Measurements from ENCODE around the gene ASH1L. TPM values are rescaled to one million over a fixed set of nuclear protein-coding genes. Genes with fewer than 3 reads are reported as not detected.
A peak's percentile ranks its signal among the peaks of the same experiment; 100 is the strongest.
"Not testable (repeated sequence)": the region's sequence is repeated elsewhere in the genome, so short reads cannot be mapped to it uniquely, and the experiment has no call there.

Gene ASH1L
- polyA plus RNA-seq (2013), result 27.1 TPM

- Histone ChIP-seq H3K4me3 (ENCODE audit: control insufficient read depth in 1 of 7, extremely low read depth in 1 of 7, insufficient read depth in 4 of 7, low read depth in 2 of 7, low read length in 6 of 7) (peak within 1 kb of the TSS; percentile 83 to 95 (median 93)), H3K4me1 (ENCODE audit: control extremely low read depth in 1 of 4, control insufficient read depth in 4 of 4, insufficient read depth in 4 of 4, low read length in 3 of 4) (peaks cover 10 to 32% (median 14%) of the 10 kb centered on the region in 4 experiments), H3K27ac (ENCODE audit: insufficient read depth in 1 of 2, low read depth in 1 of 2, low read length in 2 of 2, poor library complexity in 1 of 2, severe bottlenecking in 2 of 2) (peak within 1 kb of the TSS; percentile 97 to 99), H3K9me3 (ENCODE audit: control extremely low read depth in 1 of 5, control insufficient read depth in 4 of 5, insufficient read depth in 2 of 5, low read depth in 1 of 5, low read length in 4 of 5) (no peaks in the 10 kb centered on the region), H3K36me3 (ENCODE audit: control insufficient read depth in 4 of 4, insufficient read depth in 4 of 4, low read length in 3 of 4) (peaks cover 0 to 8% (median 5%) of the 10 kb centered on the region in 4 experiments), H3K27me3 (replicated peaks in 2 of 5; ENCODE audit: control insufficient read depth in 4 of 5, insufficient read depth in 5 of 5, low read length in 4 of 5) (no peaks in the 10 kb centered on the region)
- POLR2A ChIA-PET, result interaction anchor here (0.7 to 1.8 kb wide), 7 partner anchors 8 to 62 kb away, joined by 3 to 6 read pairs (median 3); no protein-coding TSS in a partner anchor
- CTCF ChIA-PET, result no interaction called here
- DNase-seq, result peak; percentile 90 to 96 (median 95)
- under 1% methylated on average over 61 of the region's 87 CpGs for WGBS (ENCODE audit: insufficient coverage)
Measured at GRCh38 chr1:155562581-155563376, at the start of gene ASH1L. Gene ASH1L (minus strand): TSS chr1:155562803. CDS start chr1:155521519, 41,284 bp downstream.

DNA sequence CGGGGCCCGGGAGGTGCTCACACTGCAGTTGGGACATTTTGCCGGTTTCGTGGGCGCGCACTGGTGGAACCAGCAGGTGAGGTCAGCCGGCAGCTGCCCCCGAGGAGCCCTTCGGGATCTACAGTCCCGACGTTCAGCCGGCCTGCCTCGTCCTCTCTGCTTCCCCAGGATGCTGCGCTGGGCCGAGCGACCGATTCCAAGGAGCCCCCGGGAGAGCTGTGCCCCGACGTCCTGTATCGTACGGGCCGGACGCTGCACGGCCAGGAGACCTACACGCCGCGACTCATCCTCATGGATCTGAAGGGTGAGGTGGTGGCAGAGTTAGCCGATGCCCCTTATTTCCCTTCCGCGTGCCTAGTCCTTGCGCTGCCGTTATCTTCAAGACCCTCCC is 47.6 kb upstream of the ASH1L start:
- H3K27me3 ChIP-seq (replicated peaks in 2 of 5; ENCODE audit: control insufficient read depth in 4 of 5, insufficient read depth in 5 of 5, low read length in 4 of 5); POLR2A ChIA-PET; DNase-seq; H3K27ac ChIP-seq (ENCODE audit: insufficient read depth in 1 of 2, low read depth in 1 of 2, low read length in 2 of 2, poor library complexity in 1 of 2, severe bottlenecking in 2 of 2); H3K4me1 ChIP-seq (ENCODE audit: control extremely low read depth in 1 of 4, control insufficient read depth in 4 of 4, insufficient read depth in 4 of 4, low read length in 3 of 4); H3K9me3 ChIP-seq (ENCODE audit: control extremely low read depth in 1 of 5, control insufficient read depth in 4 of 5, insufficient read depth in 2 of 5, low read depth in 1 of 5, low read length in 4 of 5): not testable (repeated sequence)
- H3K36me3 ChIP-seq (ENCODE audit: control insufficient read depth in 4 of 4, insufficient read depth in 4 of 4, low read length in 3 of 4), result peaks cover 0 to 17% (median 9%) of the 10 kb centered on the region in 4 experiments
- H3K4me3 ChIP-seq (ENCODE audit: control insufficient read depth in 1 of 7, extremely low read depth in 1 of 7, insufficient read depth in 4 of 7, low read depth in 2 of 7, low read length in 6 of 7), result peak overlapping the region; percentile 37 to 91 (median 76)
- CTCF ChIA-PET, result interaction anchor here (1.1 kb wide), 1 partner anchor 417 kb away, joined by 3 read pairs; no protein-coding TSS in a partner anchor
- no CpG with 5 or more reads among the region's 33 CpGs for WGBS (ENCODE audit: insufficient coverage)

GRCh38 chr1:155609515-155610256 is 47.1 kb upstream of the ASH1L start, which contains the start of gene MSTO1:
Gene MSTO1 (plus strand): TSS chr1:155610218. CDS start chr1:155610249, 31 bp downstream.
- H3K4me3 ChIP-seq (ENCODE audit: control insufficient read depth in 1 of 7, extremely low read depth in 1 of 7, insufficient read depth in 4 of 7, low read depth in 2 of 7, low read length in 6 of 7), result peak within 1 kb of the TSS; percentile 46 to 91 (median 76)
- 0% methylated on average over 26 of the region's 47 CpGs for WGBS (ENCODE audit: insufficient coverage)
- H3K36me3 ChIP-seq (ENCODE audit: control insufficient read depth in 4 of 4, insufficient read depth in 4 of 4, low read length in 3 of 4), result peaks cover 0 to 14% (median 8%) of the 10 kb centered on the region in 4 experiments
- peaks cover 0 to 6% (median 4%) of the 10 kb centered on the region in 4 experiments for H3K4me1 ChIP-seq (ENCODE audit: control extremely low read depth in 1 of 4, control insufficient read depth in 4 of 4, insufficient read depth in 4 of 4, low read length in 3 of 4)
- CTCF ChIA-PET, result interaction anchor here (1.1 kb wide), 1 partner anchor 416 kb away, joined by 3 read pairs; no protein-coding TSS in a partner anchor
- no peaks in the 10 kb centered on the region for H3K9me3 ChIP-seq (ENCODE audit: control extremely low read depth in 1 of 5, control insufficient read depth in 4 of 5, insufficient read depth in 2 of 5, low read depth in 1 of 5, low read length in 4 of 5)
- H3K27me3 ChIP-seq (replicated peaks in 2 of 5; ENCODE audit: control insufficient read depth in 4 of 5, insufficient read depth in 5 of 5, low read length in 4 of 5), result no peaks in the 10 kb centered on the region
- POLR2A ChIA-PET, result no interaction called here
- peak within 1 kb of the TSS; percentile 66 to 82 for H3K27ac ChIP-seq (ENCODE audit: insufficient read depth in 1 of 2, low read depth in 1 of 2, low read length in 2 of 2, poor library complexity in 1 of 2, severe bottlenecking in 2 of 2)
- DNase-seq, result peak; percentile 96 to 98 (median 97)

DNA sequence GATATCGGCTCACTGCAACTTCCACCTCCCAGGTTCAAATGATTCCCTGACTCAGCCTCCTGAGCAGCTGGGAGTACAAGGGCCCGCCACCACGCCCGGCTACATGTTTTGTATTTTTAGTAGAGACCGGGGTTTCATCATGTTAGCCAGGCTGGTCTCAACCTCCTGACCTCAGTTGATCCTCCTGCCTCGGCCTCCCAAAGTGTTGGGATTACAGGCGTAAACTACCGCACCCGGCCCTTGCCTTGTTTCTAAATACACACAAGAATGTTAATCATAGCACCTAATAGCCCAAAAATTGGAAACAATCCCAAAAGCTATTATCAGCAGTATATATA is 46.3 kb upstream of the ASH1L start:
- Histone ChIP-seq H3K27me3 (replicated peaks in 2 of 5; ENCODE audit: control insufficient read depth in 4 of 5, insufficient read depth in 5 of 5, low read length in 4 of 5) (no peaks in the 10 kb centered on the region), H3K9me3 (ENCODE audit: control extremely low read depth in 1 of 5, control insufficient read depth in 4 of 5, insufficient read depth in 2 of 5, low read depth in 1 of 5, low read length in 4 of 5) (no peaks in the 10 kb centered on the region), H3K27ac (ENCODE audit: insufficient read depth in 1 of 2, low read depth in 1 of 2, low read length in 2 of 2, poor library complexity in 1 of 2, severe bottlenecking in 2 of 2) (no peak overlapping the region), H3K4me1 (ENCODE audit: control extremely low read depth in 1 of 4, control insufficient read depth in 4 of 4, insufficient read depth in 4 of 4, low read length in 3 of 4) (peaks cover 0 to 6% (median 4%) of the 10 kb centered on the region in 4 experiments), H3K36me3 (ENCODE audit: control insufficient read depth in 4 of 4, insufficient read depth in 4 of 4, low read length in 3 of 4) (peaks cover 0 to 13% (median 8%) of the 10 kb centered on the region in 4 experiments), H3K4me3 (ENCODE audit: control insufficient read depth in 1 of 7, extremely low read depth in 1 of 7, insufficient read depth in 4 of 7, low read depth in 2 of 7, low read length in 6 of 7) (no peak overlapping the region)
- 93% methylated on average over 4 of the region's 9 CpGs for WGBS (ENCODE audit: insufficient coverage)
- CTCF ChIA-PET, result interaction anchor here (1.6 to 2.2 kb wide), 2 partner anchors 10 to 14 kb away, joined by 5 read pairs; no protein-coding TSS in a partner anchor
- DNase-seq, result no peak
- POLR2A ChIA-PET, result no interaction called here

GRCh38 chr1:155607708-155608107 is 45.1 kb upstream of the ASH1L start:
- peaks cover 0 to 6% (median 4%) of the 10 kb centered on the region in 4 experiments for H3K4me1 ChIP-seq (ENCODE audit: control extremely low read depth in 1 of 4, control insufficient read depth in 4 of 4, insufficient read depth in 4 of 4, low read length in 3 of 4)
- peak in 2 of 3 donors; percentile 14 to 31 for DNase-seq
- H3K4me3 ChIP-seq (ENCODE audit: control insufficient read depth in 1 of 7, extremely low read depth in 1 of 7, insufficient read depth in 4 of 7, low read depth in 2 of 7, low read length in 6 of 7), result no peak overlapping the region
- 100% methylated on average over 2 of the region's 7 CpGs for WGBS (ENCODE audit: insufficient coverage)
- no peaks in the 10 kb centered on the region for H3K27me3 ChIP-seq (replicated peaks in 2 of 5; ENCODE audit: control insufficient read depth in 4 of 5, insufficient read depth in 5 of 5, low read length in 4 of 5)
- POLR2A ChIA-PET, result no interaction called here
- CTCF ChIA-PET, result interaction anchor here (1.2 to 2.2 kb wide), 4 partner anchors 9 to 13 kb away, joined by 3 to 5 read pairs (median 4); no protein-coding TSS in a partner anchor
- H3K36me3 ChIP-seq (ENCODE audit: control insufficient read depth in 4 of 4, insufficient read depth in 4 of 4, low read length in 3 of 4), result peaks cover 0 to 7% (median 3%) of the 10 kb centered on the region in 4 experiments
- no peak overlapping the region for H3K27ac ChIP-seq (ENCODE audit: insufficient read depth in 1 of 2, low read depth in 1 of 2, low read length in 2 of 2, poor library complexity in 1 of 2, severe bottlenecking in 2 of 2)
- H3K9me3 ChIP-seq (ENCODE audit: control extremely low read depth in 1 of 5, control insufficient read depth in 4 of 5, insufficient read depth in 2 of 5, low read depth in 1 of 5, low read length in 4 of 5), result no peaks in the 10 kb centered on the region

DNA sequence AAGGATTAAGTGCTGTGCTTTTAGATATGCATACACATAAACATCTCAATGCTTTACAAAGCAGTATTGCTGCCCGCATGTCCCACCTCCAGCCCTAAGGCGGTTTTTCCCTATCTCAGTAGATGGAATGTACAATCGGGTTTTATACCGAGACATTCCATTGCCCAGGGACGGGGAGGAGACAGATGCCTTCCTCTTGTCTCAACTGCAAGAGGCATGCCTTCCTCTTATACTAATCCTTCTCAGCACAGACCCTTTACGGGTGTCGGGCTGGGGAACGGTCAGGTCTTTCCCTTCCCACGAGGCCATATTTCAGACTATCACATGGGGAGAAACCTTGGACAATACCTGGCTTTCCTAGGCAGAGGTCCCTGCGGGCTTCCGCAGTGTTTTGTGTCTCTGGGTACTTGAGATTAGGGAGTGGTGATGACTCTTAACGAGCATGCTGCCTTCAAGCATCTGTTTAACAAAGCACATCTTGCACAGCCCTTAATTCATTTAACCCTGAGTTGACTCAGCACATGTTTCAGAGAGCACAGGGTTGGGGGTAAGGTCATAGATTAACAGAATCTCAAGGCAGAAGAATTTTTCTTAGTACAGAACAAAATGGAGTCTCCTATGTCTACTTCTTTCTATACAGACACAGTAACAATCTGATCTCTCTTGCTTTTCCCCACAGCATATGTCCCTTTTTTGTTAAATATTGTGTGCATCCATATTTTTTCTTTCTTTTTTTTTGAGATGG is 37.4 kb upstream of the ASH1L start:
- 30% methylated on average over 2 of the region's 12 CpGs for WGBS (ENCODE audit: insufficient coverage)
- POLR2A ChIA-PET; DNase-seq; H3K27me3 ChIP-seq (replicated peaks in 2 of 5; ENCODE audit: control insufficient read depth in 4 of 5, insufficient read depth in 5 of 5, low read length in 4 of 5); H3K4me3 ChIP-seq (ENCODE audit: control insufficient read depth in 1 of 7, extremely low read depth in 1 of 7, insufficient read depth in 4 of 7, low read depth in 2 of 7, low read length in 6 of 7); CTCF ChIA-PET; H3K4me1 ChIP-seq (ENCODE audit: control extremely low read depth in 1 of 4, control insufficient read depth in 4 of 4, insufficient read depth in 4 of 4, low read length in 3 of 4); H3K36me3 ChIP-seq (ENCODE audit: control insufficient read depth in 4 of 4, insufficient read depth in 4 of 4, low read length in 3 of 4); H3K27ac ChIP-seq (ENCODE audit: insufficient read depth in 1 of 2, low read depth in 1 of 2, low read length in 2 of 2, poor library complexity in 1 of 2, severe bottlenecking in 2 of 2); H3K9me3 ChIP-seq (ENCODE audit: control extremely low read depth in 1 of 5, control insufficient read depth in 4 of 5, insufficient read depth in 2 of 5, low read depth in 1 of 5, low read length in 4 of 5): not testable (repeated sequence)
